ENCODE results near the gene RDH13.
"Not testable (repeated sequence)": the region's sequence is repeated elsewhere in the genome, so short reads cannot be mapped to it uniquely, and the experiment has no call there.

RDH13 gene

GRCh38 chr19:55062735-55063491 is at the start of gene RDH13:
Gene RDH13 (minus strand): TSS chr19:55063148. CDS start chr19:55063032, 116 bp downstream.
- peak; percentile 21 to 95 (median 84) for DNase-seq

DNA sequence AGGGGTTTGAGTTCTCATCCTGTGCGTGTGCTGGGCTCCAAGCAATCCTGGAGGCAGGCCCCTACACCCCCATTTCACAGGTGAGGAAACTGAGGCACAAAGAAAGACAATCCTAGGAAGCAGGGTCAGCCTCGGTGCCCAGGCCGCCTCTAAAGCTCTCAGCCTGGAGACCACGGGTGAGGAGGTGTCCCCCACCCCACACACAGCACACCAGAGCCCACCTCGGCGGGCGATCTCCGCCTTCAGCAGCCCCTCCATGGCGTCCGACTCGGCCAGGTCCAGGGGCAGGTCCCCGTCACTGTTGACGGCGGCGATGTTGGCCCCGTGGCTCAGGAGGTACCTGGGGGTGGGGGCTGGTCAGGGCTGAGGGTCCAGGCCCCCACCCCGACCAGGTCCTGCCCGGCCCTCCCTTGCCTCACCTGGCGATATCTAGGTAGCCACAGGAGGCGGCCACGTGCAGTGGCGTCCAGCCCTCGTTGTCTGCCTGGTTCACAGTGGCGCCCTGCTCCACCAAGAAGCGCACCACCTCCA is 49.4 kb upstream of the RDH13 start:
- DNase-seq, result no peak

DNA sequence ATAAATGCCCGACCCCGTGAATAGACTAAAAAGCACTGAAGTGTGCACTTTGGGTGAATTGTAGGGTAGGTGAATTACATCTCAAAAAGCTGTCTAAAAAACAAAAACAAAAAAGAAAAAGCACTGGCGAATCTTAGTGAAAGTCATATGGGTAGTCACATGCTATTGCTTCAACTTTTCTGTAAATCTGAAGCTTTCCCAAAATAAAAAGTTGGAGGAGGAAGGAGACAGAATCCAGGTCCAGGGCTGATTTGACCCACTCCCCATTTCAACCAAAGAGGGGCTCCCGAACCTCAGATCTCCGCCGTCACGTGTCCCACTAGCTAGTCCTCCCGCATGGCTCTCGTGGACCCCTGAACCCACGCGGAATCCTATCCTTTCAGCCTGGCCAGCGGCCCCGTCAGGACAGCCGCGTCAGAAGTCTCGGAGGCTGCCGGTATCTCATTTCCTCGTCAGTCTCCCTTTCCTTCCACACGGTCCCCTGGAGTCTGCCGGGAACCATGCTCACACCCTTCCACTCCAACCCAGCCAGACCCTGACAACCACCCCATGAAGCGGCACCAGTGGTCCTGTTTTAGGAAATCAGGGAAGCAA is 48.4 kb upstream of the RDH13 start:
- no peak for DNase-seq

DNA sequence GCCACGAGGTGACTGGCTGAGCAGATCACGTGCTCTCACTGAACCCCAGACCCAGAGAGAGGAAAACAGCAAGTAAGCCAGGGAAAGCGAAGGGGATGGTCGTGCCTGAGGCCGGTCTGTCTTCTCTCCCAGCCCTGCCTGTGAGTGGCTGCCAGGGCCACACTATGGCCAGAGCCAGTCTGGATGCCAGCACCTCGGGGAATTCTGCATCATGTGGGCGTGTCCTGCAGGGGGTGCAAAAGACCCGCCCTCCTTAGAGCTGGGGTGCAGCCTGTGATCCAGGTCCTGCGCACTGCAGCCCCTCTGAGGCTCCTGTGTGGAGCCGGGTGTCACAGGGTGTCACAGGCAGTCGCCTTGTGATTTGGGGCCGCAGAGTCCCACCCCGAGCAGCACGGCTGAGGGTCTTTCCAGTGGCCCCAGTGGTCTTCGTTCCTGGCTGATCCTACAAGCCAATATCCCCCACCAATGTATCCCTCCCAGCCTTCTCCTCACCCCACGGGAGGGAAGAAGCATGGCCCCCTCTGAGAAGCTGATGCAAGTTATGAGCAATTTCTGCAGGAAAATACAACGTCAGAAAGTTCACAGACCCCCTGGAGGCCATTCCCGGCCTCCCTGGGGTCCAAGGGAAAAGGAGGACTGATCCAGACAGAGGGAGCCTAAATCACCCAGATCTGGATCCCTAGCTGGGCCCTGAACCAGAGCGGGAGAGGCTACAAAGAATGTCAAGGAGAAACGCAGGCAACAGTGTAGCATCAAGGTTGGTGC is 46.8 kb upstream of the RDH13 start:
- no peak for DNase-seq

GRCh38 chr19:55107252-55107651 is 44.3 kb upstream of the RDH13 start:
- not testable (repeated sequence) for DNase-seq

DNA sequence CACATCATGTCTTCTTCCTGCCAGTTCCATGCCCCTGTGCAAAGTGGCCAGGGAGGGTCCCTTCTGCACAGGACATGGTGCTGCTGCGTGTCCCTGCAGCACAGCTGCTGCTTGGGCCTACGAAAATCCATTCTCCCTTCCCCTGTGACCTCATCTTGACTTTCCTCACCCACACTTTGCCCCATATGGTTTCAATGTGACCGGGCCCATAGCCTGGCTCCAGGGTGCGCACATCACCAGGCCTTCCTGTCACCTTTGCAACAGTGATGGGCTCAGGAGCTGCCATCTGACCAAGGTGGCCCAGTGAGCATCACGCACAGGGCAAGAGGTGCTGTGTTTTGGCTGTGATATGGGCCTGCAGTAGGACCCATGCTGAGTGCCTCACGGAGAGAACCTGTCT is 43.6 kb upstream of the RDH13 start:
- no peak for DNase-seq

GRCh38 chr19:55105237-55105636 is 42.3 kb upstream of the RDH13 start:
- no peak for DNase-seq

GRCh38 chr19:55103190-55103589 is 40.2 kb upstream of the RDH13 start:
- no peak for DNase-seq

GRCh38 chr19:55101261-55101660 is 38.3 kb upstream of the RDH13 start:
- DNase-seq, result peak in 18 of 58 donors; percentile 5 to 45 (median 22)

DNA sequence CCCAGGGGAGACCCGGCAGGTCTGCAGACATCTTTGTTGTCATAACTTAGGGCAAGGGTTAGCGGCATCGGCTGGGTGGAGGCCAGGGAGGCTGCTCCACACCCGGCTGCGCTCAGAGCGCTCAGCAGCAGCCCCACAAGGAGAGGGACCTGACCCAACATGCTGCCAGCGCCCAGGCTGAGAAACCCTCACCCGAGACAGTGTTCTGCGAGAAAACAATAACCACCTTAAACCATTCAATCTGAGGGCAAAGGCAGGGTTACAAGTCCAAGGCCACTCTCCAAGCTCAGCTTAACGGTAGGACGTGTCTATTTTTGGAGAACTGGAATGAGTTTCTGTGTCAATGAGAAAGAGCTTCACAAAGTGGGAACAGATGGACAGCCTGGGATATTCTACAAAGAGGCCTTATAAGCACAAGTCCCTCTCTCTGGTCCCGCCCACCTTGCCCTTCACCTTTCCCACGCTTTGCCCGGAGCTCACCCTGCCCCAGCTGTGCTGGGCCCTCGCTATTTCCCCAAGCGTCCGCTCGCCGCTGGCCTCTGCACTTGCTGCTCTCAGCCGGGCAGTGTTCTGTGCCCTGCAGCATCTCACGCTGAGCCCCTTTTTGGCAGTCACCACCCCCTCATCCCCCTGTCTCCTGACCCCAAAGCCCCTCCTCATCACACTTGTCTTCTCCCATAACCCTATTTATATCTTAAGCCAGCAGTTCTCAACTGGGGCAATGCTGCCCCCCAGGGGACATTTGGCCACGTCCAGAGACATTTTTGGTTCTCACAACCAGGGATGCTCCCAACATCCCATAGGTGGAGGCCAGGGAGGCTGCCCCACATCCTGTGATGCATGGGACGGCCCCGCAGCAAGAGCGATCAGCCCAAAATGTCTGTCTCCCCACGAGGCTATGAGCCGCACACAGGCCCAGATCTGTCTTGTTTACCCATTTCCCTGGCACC is 36.9 kb upstream of the RDH13 start:
- peak in 1 of 58 donors; percentile 7 for DNase-seq

GRCh38 chr19:55098716-55099556 is 36.0 kb upstream of the RDH13 start:
- no peak for DNase-seq

- DNase-seq, result no peak
Measured at GRCh38 chr19:55097864-55098715, 35.1 kb upstream of the RDH13 start.

DNA sequence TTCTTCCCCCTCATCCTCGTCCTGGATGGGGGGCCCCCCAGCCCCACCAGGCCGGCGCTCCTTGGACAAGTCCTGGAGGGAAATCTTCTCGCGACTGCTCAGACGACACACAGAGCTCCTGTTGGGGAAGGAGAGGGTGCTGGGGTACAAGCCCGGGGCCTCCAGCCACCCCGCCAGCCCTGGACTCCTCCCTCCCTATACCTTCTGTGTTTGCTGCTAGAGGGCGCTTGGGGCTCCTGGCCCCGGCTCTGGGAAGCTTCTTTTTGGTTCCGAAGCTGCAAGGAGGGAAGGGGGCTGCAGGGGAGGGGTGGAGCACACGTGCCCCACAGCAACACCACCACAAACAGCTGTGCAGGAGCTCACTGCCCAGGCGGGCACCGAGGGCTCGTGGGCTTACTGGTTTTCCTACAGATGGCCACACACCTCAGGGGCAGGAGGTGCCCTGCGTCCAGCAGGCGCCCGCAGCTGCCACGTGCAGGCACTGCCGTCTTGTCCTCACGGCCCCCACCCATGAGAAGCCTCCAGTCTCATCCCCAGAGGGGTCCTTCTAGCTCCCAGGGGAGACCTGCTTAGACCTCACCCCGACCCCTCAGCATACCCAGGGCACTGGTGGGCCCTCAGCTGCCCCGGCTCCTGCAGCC is 33.2 kb upstream of the RDH13 start:
- DNase-seq, result no peak

GRCh38 chr19:55095260-55096060 is 32.5 kb upstream of the RDH13 start:
- DNase-seq, result no peak

DNA sequence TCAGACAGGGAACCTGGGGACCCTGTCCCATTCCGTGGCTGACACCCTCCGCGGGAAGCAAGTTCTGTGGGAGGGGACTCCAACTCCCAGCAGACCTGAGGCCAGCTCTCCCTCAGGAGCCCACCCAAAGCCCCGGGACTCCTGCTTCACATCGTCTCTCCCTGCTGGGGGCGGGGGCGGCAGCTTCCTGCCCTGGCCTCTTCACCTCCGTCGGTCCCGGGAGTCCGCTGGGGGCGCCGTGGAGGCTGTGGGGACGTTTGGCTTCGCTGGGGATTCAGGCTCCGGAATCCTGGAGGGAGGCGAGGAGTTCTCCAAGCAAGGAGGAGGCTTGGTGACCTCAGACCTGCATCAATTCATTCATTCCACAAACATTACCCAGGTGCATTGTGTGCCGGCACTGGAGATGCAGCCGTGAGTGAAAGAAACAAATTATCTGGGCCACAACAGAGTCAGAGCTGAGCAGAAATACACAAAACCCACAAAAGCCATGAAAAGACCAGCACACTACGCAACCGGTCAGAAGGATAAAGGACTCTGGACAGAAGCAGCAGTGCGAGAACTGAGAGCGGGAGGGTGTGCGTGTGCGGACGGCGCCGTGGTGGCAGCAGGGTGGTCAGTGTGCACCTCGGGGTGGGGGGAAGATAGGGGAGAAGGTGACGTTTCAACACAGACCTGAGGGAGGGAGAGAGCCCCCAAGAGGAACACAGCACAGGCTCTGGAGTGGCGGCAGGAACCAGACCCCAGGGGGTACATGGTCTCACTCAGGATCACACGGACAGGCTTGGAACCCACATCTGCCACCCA is 31.7 kb upstream of the RDH13 start:
- DNase-seq, result no peak

Data from anterior cingulate cortex (tissue), 58 donors.